Activated naive CD8-positive, alpha-beta T cell treated with anti-CD3 and anti-CD28 coated beads, Interleukin-2, amount 50 U/mL, for 16 hours (primary cell): ENCODE results near the gene NOX1.
"Not testable (repeated sequence)": the region's sequence is repeated elsewhere in the genome, so short reads cannot be mapped to it uniquely, and the experiment has no call there.

Experiments
- DNase-seq: peaks from one replicate; pipeline ENCODE4 v3.0.0-alpha.2; 2020; ENCODE audit warnings: low read depth, low spot score

Gene NOX1

DNA sequence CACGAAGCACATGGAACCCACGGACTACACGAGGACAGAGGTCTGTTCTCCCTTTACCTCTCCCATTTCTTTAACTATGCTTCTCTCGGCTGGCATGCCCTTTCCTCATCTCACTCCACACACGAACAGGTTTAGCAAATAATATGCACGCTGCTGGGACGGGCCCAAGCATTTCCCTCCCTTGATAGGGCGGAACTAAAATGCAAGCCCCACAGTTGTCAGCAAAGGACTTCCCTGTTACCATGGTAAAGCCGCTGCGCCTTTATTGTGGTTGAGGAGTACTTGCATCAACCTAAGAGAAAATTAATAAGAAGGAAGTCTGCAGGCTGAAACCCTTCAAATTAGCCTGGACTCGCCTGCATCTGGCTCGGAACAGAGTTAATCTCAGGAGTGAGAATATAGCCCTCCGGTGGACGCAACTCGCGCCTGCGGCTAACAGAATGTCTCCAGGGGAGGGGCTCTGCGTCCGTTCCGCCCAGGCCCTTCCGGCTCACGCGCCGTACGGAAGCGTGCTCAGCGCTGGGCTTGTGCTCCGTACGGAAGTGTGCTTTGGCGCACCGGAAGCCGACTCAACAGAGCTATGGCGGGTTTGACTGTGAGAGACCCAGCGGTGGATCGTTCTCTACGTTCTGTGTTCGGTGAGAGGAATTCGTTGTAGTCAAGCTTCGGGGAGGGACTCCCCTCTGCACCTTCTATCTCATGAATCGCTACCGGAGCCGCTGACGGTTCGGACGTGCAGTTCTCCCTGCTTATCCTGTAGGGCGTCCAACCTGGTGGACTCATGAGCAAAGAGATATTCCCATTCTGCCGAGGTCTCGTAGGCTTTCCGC is 54.1 kb downstream of the NOX1 start, which contains the start of gene CSTF2:
TSS of gene CSTF2 (plus strand) at position 555 of the 830 bp plus-strand sequence. CDS start at position 581, 26 bp downstream.
- DNase-seq: peak; percentile 43

- DNase-seq: no peak
Measured at GRCh38 chrX:100819534-100819836, 54.7 kb downstream of the NOX1 start.

DNA sequence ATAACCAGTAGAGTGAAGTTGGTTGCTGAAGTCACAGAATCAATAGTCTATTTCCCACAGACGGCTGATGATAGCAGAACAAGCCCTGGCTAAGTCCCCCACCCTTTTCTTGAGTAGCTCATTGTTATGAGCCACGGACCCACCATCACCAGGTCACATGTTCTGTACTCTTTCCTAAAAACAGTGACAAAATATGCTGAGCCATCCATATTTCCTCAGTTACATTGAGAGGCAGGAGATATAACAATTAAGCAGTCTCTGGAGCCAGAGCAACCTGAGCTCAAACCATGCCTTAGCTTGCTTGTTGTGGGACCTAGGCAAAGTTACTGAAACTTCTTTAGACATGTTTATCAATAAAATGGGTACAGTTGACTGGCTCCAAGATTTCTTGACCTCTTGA is 56.8 kb downstream of the NOX1 start:
- no peak for DNase-seq

- no peak for DNase-seq
Measured at GRCh38 chrX:100812216-100813158, 61.7 kb downstream of the NOX1 start.

- not testable (repeated sequence) for DNase-seq
Measured at GRCh38 chrX:100808265-100808664, 65.9 kb downstream of the NOX1 start.

- DNase-seq: no peak
Measured at GRCh38 chrX:100804780-100805179, 69.4 kb downstream of the NOX1 start.

DNA sequence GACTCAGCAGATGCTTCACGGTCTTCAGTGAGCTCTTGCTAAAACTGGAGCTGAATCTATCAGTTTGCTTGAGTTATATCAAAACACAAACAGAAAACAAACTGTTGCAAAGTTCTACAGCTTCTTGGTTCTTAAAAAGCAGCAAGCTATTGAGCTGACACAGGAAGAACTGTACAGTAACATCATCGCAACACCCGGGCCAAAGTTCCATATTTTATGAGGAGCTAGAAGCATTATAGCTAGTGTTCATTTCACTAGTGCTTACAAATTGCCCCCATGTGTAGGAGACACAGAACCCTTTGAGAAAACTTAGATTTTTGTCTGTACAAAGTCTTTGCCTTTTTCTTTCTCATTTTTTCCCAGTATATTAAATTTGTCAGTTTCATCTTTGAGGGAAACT is 71.3 kb downstream of the NOX1 start:
- DNase-seq: no peak

GRCh38 chrX:100798484-100799214 is 75.5 kb downstream of the NOX1 start:
- no peak for DNase-seq

DNA sequence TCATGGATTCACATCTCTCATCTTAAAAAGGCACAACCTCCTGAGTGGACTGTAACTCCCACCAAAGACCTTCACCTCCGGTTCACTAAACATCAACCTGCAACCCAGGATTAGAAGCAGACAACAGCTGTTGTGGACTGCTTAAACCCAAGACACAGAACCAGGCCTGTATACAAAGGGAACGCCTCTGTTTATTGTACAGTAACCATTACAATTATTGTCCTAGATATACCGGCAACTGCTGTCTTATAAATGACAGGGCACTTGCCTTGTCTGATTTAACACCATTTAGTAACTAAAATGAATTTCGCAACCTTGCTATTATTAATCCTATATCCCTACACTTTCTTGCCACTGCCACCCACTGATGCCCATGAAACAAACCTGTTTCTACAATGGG is 76.8 kb downstream of the NOX1 start:
- no peak for DNase-seq

DNA sequence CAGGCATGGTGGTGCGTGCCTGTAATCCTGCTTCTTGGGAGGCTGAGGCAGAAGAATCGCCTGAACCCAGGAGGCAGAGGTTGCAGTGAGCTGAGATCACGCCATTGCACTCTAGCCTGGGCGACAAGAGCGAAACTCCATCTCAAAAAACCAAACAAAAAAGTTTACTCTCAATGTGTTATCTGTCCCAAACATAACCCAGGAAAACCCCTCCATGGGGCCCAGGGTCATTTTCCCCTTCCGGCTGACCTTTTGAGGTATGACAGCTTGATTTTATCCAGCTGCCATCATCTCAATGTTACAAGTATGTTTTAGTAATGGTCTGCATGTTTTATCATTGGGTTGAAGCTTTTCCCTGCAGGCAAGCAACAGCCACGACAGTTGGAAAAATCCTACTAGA is 77.8 kb downstream of the NOX1 start:
- not testable (repeated sequence) for DNase-seq
